NCI-H128 (cell line): ENCODE data around the gene BBX.

Experiments used
- DNase-seq: peaks from one replicate; lab custom pipeline; 2025; ENCODE audit not compliant: unreplicated experiment; lab: John Stamatoyannopoulos, UW

The BBX gene

GRCh38 chr3:107598926-107599771, 76.4 kb downstream of the BBX start:
- DNase-seq: no peak

GRCh38 chr3:107599772-107600145, 77.0 kb downstream of the BBX start:
- no peak for DNase-seq

- no peak for DNase-seq
These were observed 78.0 kb downstream of the BBX start for GRCh38 chr3:107600780-107601179.

- DNase-seq: no peak
These were observed 81.5 kb downstream of the BBX start for GRCh38 chr3:107604057-107604822.

- no peak for DNase-seq
These were observed 89.2 kb downstream of the BBX start for GRCh38 chr3:107611775-107612469.

GRCh38 chr3:107612664-107613084, 89.9 kb downstream of the BBX start:
- DNase-seq: no peak

GRCh38 chr3:107619549-107619948, 96.8 kb downstream of the BBX start:
- DNase-seq: no peak

GRCh38 chr3:107620534-107620933, 97.8 kb downstream of the BBX start:
- DNase-seq: no peak

GRCh38 chr3:107621465-107621864, 98.7 kb downstream of the BBX start:
- DNase-seq: no peak

- no peak for DNase-seq
These were observed 105.3 kb downstream of the BBX start for GRCh38 chr3:107627962-107628542.

GRCh38 chr3:107629566-107629965, 106.8 kb downstream of the BBX start:
- DNase-seq: no peak

GRCh38 chr3:107630779-107631178, 108.0 kb downstream of the BBX start:
- DNase-seq: no peak

- no peak for DNase-seq
These were observed 109.8 kb downstream of the BBX start for GRCh38 chr3:107632576-107632975.

GRCh38 chr3:107633327-107634098, 110.8 kb downstream of the BBX start:
- no peak for DNase-seq

- DNase-seq: no peak
These were observed 111.3 kb downstream of the BBX start for GRCh38 chr3:107634099-107634489.

GRCh38 chr3:107637416-107638183, 114.8 kb downstream of the BBX start:
- DNase-seq: no peak

- no peak for DNase-seq
These were observed 119.0 kb downstream of the BBX start for GRCh38 chr3:107641572-107642307.

- DNase-seq: no peak
These were observed 120.5 kb downstream of the BBX start for GRCh38 chr3:107643038-107643883.
